HCT116 (cell line): ENCODE measurements around the gene ADAMTS5. TPM values are rescaled to one million over a fixed set of nuclear protein-coding genes. Genes with fewer than 3 reads are reported as not detected.

Source experiments
- ATAC-seq: fragments of 200-7000 bp; cut with Tn5 transposase; 2 replicates; pipeline ENCODE4 v1.9.1; 2020; ENCODE audit warnings: mild to moderate bottlenecking, moderate library complexity
- BruUV-seq: library from RNA; stranded (reverse); fragments of 400-500 nt; replicated peaks from 2 replicates; lab custom pipeline; 2021; lab: Mats Ljungman, UMichigan
- CTCF ChIA-PET: fragments of 300-600 bp; sonication (Branson Sonifier 250); formaldehyde crosslinking; loops from one replicate; lab custom pipeline; 2021; ENCODE audit warnings: antibody characterized with exemption; lab: Charles Lee
- POLR2A ChIA-PET: fragments of 300-600, 350-600 bp; sonication (Branson Sonifier 250); formaldehyde crosslinking; loops from one replicate; lab custom pipeline; 2021; ENCODE audit warnings: antibody characterized with exemption; lab: Charles Lee
- RAD21 ChIA-PET, 2 experiments: fragments of 300-600 bp; sonication (Branson Sonifier 250); formaldehyde crosslinking; loops; one replicate each; lab custom pipeline; 2023; ENCODE audit warnings: low total read pairs in 2 of 2; ENCODE audit not compliant: uncharacterized antibody in 2 of 2, unreplicated experiment in 2 of 2, low non-redundant PET in 1 of 2; lab: Charles Lee
- DNase-seq: peaks from one replicate; pipeline ENCODE4 v3.0.0-alpha.2; 2010; ENCODE audit warnings: low read depth, low spot score
- H2AFZ ChIP-seq: fragments of 200-600 bp; shearing (Covaris generic), sonication (generic); 2 replicates; pipeline ENCODE4 v1.6.1; 2017; ENCODE audit warnings: low read depth, mixed run types, mixed read lengths, antibody characterized with exemption, low read length; ENCODE audit not compliant: poor library complexity, severe bottlenecking
- H3K27ac ChIP-seq: 2 replicates; pipeline ENCODE4 v1.5.1; 2012; ENCODE audit warnings: low read depth, low read length
- H3K27me3 ChIP-seq: fragments of 200-600 bp; sonication (generic); 2 replicates; pipeline ENCODE4 v1.6.1; 2016; ENCODE audit warnings: mixed run types, low read length, mixed read lengths; ENCODE audit not compliant: insufficient read depth
- H3K36me3 ChIP-seq, 2 experiments: fragments of 200-500 bp in 1 of 2; fragments of 200-600 bp in 1 of 2; sonication (Bioruptor generic) in 1 of 2; sonication (generic) in 1 of 2; 2 replicates each; pipeline versions ENCODE4 v1.5.1 to v1.6.1; 2014 to 2016; ENCODE audit warnings: low read length in 2 of 2, inconsistent platforms in 1 of 2, mixed read lengths in 1 of 2, mixed run types in 1 of 2; ENCODE audit not compliant: insufficient read depth in 2 of 2, control insufficient read depth in 1 of 2
- H3K4me1 ChIP-seq, 2 experiments: fragments of 200-600 bp in 1 of 2; sonication (generic) in 1 of 2; 2 replicates each; pipeline versions ENCODE4 v1.5.1 to v1.6.1; 2012 to 2017; ENCODE audit warnings: low read length in 2 of 2, inconsistent platforms in 1 of 2, mild to moderate bottlenecking in 1 of 2, mixed read lengths in 1 of 2, mixed run types in 1 of 2, moderate library complexity in 1 of 2; ENCODE audit not compliant: insufficient read depth in 2 of 2, control insufficient read depth in 1 of 2
- H3K4me2 ChIP-seq: fragments of 200-600 bp; sonication (generic); 2 replicates; pipeline ENCODE4 v1.6.1; 2017; ENCODE audit warnings: mixed run types, low read length, mixed read lengths
- H3K4me3 ChIP-seq, 2 experiments: fragments of 200-600 bp in 1 of 2; sonication (generic) in 1 of 2; replicated peaks in 1 of 2; 2 replicates each; pipeline ENCODE4 v1.5.1; 2011 to 2016; ENCODE audit warnings: low read length in 2 of 2, control low read depth in 1 of 2, low read depth in 1 of 2, mild to moderate bottlenecking in 1 of 2, mixed read lengths in 1 of 2, mixed run types in 1 of 2
- H3K79me2 ChIP-seq: fragments of 200-600 bp; sonication (generic); 2 replicates; pipeline ENCODE4 v1.6.1; 2017; ENCODE audit warnings: mild to moderate bottlenecking, mixed run types, low read length, moderate library complexity, mixed read lengths; ENCODE audit not compliant: insufficient read depth
- H3K9ac ChIP-seq: fragments of 200-600 bp; sonication (generic); 2 replicates; pipeline ENCODE4 v1.6.1; 2016; ENCODE audit warnings: low read length, mixed read lengths
- H3K9me2 ChIP-seq: fragments of 200-600 bp; sonication (generic), shearing (Covaris generic); 2 replicates; pipeline ENCODE4 v1.6.1; 2017; ENCODE audit warnings: mixed run types, mild to moderate bottlenecking, moderate library complexity; ENCODE audit not compliant: insufficient read depth
- H3K9me3 ChIP-seq, 2 experiments: fragments of 200-500 bp in 1 of 2; fragments of 200-600 bp in 1 of 2; sonication (Bioruptor generic) in 1 of 2; sonication (generic) in 1 of 2; 2 replicates each; pipeline ENCODE4 v1.6.1; 2014 to 2017; ENCODE audit warnings: low read length in 2 of 2, mixed read lengths in 2 of 2, inconsistent platforms in 1 of 2, low read depth in 1 of 2, mild to moderate bottlenecking in 1 of 2, mixed run types in 1 of 2, moderate library complexity in 1 of 2; ENCODE audit not compliant: control insufficient read depth in 1 of 2, insufficient read depth in 1 of 2
- H4K20me1 ChIP-seq: fragments of 200-600 bp; sonication (generic), shearing (Covaris generic); 2 replicates; pipeline ENCODE4 v1.6.1; 2017; ENCODE audit warnings: mixed run types, mild to moderate bottlenecking, moderate library complexity; ENCODE audit not compliant: insufficient read depth
- EGR1 ChIP-seq: IDR thresholded peaks from 2 replicates; pipeline ENCODE4 v1.6.1; 2012; ENCODE audit warnings: low read depth
- MAX ChIP-seq: IDR thresholded peaks from 2 replicates; pipeline ENCODE4 v1.6.1; 2012
- intact Hi-C: fragments of 100-400 bp; cut with micrococcal nuclease; formaldehyde crosslinking; loops from 2 replicates; pipeline ENCODE4 v1.10.0; 2022
- total RNA-seq: library from RNA; stranded (reverse); gene quantifications from one replicate; pipeline ENCODE4 v1.2.1, GENCODE V29; 2021; ENCODE audit not compliant: unreplicated experiment

Gene ADAMTS5
- total RNA-seq, 1 experiment from 2014 or later: 0.02 TPM

GRCh38 chr21:26948194-26948593 is 18.7 kb downstream of the ADAMTS5 start:
- no TSS peak for BruUV-seq
- POLR2A ChIA-PET: no interaction called here
- intact Hi-C loops: no loop called here
- CTCF ChIA-PET: no interaction called here
- no peaks in the 10 kb centered on the region for H3K4me1 ChIP-seq
- no peak overlapping the region for H3K27ac ChIP-seq
- no peak overlapping the region for H3K4me2 ChIP-seq
- no peaks in the 10 kb centered on the region for H3K79me2 ChIP-seq
- ATAC-seq (no peak), DNase-seq (no peak)
- no peaks in the 10 kb centered on the region for H4K20me1 ChIP-seq
- no peaks in the 10 kb centered on the region for H3K27me3 ChIP-seq
- RAD21 ChIA-PET: no interaction called here
- no peak overlapping the region for H3K9ac ChIP-seq
- H3K9me3 ChIP-seq: peaks cover 14 to 46% of the 10 kb centered on the region in 2 experiments; a peak in 3 of 4 replicates
- H3K36me3 ChIP-seq: no peaks in the 10 kb centered on the region
- TF ChIP-seq EGR1: no peak
- H2AFZ ChIP-seq: no peak overlapping the region
- no peaks in the 10 kb centered on the region for H3K9me2 ChIP-seq
- no peak overlapping the region for H3K4me3 ChIP-seq

GRCh38 chr21:26946744-26947446 is 20.0 kb downstream of the ADAMTS5 start:
- Histone ChIP-seq H2AFZ (no peak overlapping the region), H4K20me1 (no peaks in the 10 kb centered on the region), H3K27ac (no peak overlapping the region), H3K4me1 (no peaks in the 10 kb centered on the region), H3K4me2 (no peak overlapping the region), H3K9ac (no peak overlapping the region), H3K79me2 (no peaks in the 10 kb centered on the region), H3K36me3 (no peaks in the 10 kb centered on the region), H3K9me2 (no peaks in the 10 kb centered on the region), H3K9me3 (peaks cover 11 to 48% of the 10 kb centered on the region in 2 experiments; a peak in 3 of 4 replicates), H3K4me3 (no peak overlapping the region), H3K27me3 (no peaks in the 10 kb centered on the region)
- TF ChIP-seq MAX: no peak
- intact Hi-C loops: no loop called here
- ChIA-PET CTCF (no interaction called here), POLR2A (no interaction called here), RAD21 (no interaction called here)
- no peak for ATAC-seq
- DNase-seq: no peak
- no TSS peak for BruUV-seq
